Loucy (cell line): ENCODE measurements around the gene PEMT.
A peak's percentile ranks its signal among the peaks of the same experiment; 100 is the strongest.

ENCODE experiments used
- H2AFZ ChIP-seq: fragments of 200-600 bp; sonication (generic); 2 replicates; pipeline ENCODE4 v1.6.0; 2016; ENCODE audit warnings: antibody characterized with exemption, mild to moderate bottlenecking, low read length, moderate library complexity
- H3F3A ChIP-seq: fragments of 200-600 bp; 2 replicates; pipeline ENCODE4 v1.6.0; 2016; ENCODE audit warnings: antibody characterized with exemption, low read depth, mild to moderate bottlenecking
- H3K27me3 ChIP-seq: fragments of 200-600 bp; sonication (generic); 2 replicates; pipeline ENCODE4 v1.6.1; 2014; ENCODE audit warnings: low read length, mild to moderate bottlenecking; ENCODE audit not compliant: insufficient read depth, poor library complexity, severe bottlenecking
- H3K36me3 ChIP-seq: fragments of 200-600 bp; sonication (generic); 2 replicates; pipeline ENCODE4 v1.6.1; 2016; ENCODE audit warnings: low read length; ENCODE audit not compliant: insufficient read depth
- H3K4me1 ChIP-seq: fragments of 200-600 bp; sonication (generic); 2 replicates; pipeline ENCODE4 v1.5.1; 2014; ENCODE audit warnings: low read length, mild to moderate bottlenecking; ENCODE audit not compliant: insufficient read depth, poor library complexity, severe bottlenecking
- H3K4me2 ChIP-seq: fragments of 200-600 bp; sonication (generic); 2 replicates; pipeline ENCODE4 v1.6.0; 2014; ENCODE audit warnings: antibody characterized with exemption, low read length, low read depth, mild to moderate bottlenecking; ENCODE audit not compliant: poor library complexity, severe bottlenecking
- H3K4me3 ChIP-seq: fragments of 200-600 bp; sonication (generic); 2 replicates; pipeline ENCODE4 v1.5.1; 2014; ENCODE audit warnings: low read length, mild to moderate bottlenecking, mixed read lengths; ENCODE audit not compliant: poor library complexity, severe bottlenecking
- H3K79me2 ChIP-seq: fragments of 200-600 bp; sonication (generic); 2 replicates; pipeline ENCODE4 v1.6.1; 2014; ENCODE audit warnings: low read length; ENCODE audit not compliant: insufficient read depth
- H3K9ac ChIP-seq: fragments of 200-600 bp; sonication (generic); 2 replicates; pipeline ENCODE4 v1.6.0; 2014; ENCODE audit warnings: mild to moderate bottlenecking, low read depth, low read length, moderate library complexity; ENCODE audit not compliant: poor library complexity, severe bottlenecking
- H3K9me2 ChIP-seq: fragments of 200-600 bp; sonication (generic); replicated peaks from 2 replicates; pipeline ENCODE4 v1.6.1; 2016; ENCODE audit warnings: low read depth, low read length, mixed read lengths
- H3K9me3 ChIP-seq: fragments of 200-600 bp; sonication (generic); 2 replicates; pipeline ENCODE4 v1.6.1; 2014; ENCODE audit warnings: mild to moderate bottlenecking, antibody characterized with exemption, low read length, low read depth; ENCODE audit not compliant: insufficient read depth
- H4K20me1 ChIP-seq: fragments of 200-600 bp; sonication (generic); 2 replicates; pipeline ENCODE4 v1.6.0; 2014; ENCODE audit warnings: antibody characterized with exemption, low read length, mild to moderate bottlenecking; ENCODE audit not compliant: insufficient read depth, poor library complexity, severe bottlenecking
- EZH2phosphoT487 ChIP-seq: fragments of 200-600 bp; IDR thresholded peaks from 2 replicates; pipeline ENCODE4 v1.6.1; 2018; ENCODE audit warnings: antibody characterized with exemption, mild to moderate bottlenecking, moderate library complexity, borderline replicate concordance
- TF ChIP-seq, protein P1 (sequence below): fragments of 200-600 bp; sonication (generic); conservative IDR thresholded peaks from 2 replicates; pipeline ENCODE4 v1.5.1; 2014; ENCODE audit warnings: mild to moderate bottlenecking, antibody characterized with exemption, low read length

PEMT gene

DNA sequence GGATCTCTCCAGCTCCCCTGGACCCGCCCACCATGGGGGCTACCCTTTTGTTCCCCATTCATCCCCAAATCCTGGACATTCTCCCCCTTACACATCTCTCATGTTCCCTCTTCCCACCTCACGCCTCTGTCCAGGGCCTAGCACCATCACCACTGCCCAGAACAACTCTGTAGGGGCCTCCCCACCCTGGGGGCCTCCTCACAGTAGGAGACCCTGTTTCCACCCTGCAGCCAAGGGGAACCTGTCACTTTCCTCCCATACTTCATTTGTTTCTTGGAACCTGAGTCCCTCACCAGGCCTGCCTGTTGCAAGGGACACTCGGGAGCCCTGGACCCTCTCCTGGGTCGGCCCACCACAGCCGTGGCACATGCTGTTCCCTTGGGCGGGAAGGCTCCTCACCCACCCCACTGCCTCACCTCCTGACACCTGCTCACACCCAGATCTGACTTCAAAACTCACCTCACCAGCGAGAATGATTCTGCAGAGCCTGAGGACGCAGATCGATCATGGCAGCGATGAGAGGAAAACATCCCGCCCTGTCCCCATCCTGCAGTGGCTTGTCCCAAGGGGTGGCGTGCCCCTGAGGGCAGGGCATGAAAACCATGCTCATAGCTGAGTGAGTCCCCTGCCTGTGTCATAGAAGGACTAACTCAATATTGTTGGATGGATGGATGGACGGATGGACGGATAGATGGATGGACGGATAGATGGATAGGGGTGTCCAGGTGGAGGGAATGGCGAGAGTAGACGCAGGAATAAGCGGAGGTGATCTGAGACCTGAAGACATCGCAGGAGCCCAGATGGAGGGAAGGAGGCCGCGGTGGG is 88.6 kb downstream of the PEMT start:
- no peak overlapping the region for H3K4me2 ChIP-seq
- no peaks in the 10 kb centered on the region for H3K36me3 ChIP-seq
- no peak for TF ChIP-seq EZH2phosphoT487
- TF ChIP-seq, protein P1, sequence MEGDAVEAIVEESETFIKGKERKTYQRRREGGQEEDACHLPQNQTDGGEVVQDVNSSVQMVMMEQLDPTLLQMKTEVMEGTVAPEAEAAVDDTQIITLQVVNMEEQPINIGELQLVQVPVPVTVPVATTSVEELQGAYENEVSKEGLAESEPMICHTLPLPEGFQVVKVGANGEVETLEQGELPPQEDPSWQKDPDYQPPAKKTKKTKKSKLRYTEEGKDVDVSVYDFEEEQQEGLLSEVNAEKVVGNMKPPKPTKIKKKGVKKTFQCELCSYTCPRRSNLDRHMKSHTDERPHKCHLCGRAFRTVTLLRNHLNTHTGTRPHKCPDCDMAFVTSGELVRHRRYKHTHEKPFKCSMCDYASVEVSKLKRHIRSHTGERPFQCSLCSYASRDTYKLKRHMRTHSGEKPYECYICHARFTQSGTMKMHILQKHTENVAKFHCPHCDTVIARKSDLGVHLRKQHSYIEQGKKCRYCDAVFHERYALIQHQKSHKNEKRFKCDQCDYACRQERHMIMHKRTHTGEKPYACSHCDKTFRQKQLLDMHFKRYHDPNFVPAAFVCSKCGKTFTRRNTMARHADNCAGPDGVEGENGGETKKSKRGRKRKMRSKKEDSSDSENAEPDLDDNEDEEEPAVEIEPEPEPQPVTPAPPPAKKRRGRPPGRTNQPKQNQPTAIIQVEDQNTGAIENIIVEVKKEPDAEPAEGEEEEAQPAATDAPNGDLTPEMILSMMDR = no peak

DNA sequence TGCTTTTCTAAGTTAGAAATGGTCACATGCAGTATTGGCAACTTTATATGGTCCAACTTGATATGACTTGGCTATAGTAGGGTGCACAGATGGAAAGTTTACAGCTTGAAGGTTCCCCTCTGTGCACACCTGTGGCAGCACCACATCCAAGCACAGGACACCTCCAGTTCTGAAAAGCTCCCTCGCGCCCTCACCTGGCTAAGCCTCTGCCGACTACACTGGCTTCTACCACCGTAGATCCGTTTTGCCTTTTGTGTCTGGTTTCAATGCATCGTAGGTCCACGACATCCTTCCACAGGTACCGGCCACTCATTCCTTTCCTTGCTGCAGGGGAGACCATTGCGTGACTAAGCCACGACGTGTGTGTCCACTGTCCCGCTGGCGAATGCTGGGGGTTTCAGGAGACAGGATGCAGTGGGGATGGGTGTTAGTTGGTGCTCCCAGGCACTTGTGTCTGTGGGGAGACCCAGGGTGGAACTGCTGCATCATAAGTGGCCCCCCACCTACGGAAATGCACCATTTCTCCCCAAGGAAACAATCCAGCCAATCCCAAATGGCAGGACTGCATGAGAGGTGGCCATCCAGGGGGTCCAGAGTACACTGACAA is 90.4 kb downstream of the PEMT start:
- no peak overlapping the region for H3K9ac ChIP-seq
- no peaks in the 10 kb centered on the region for H3K36me3 ChIP-seq
- H4K20me1 ChIP-seq = no peaks in the 10 kb centered on the region
- TF ChIP-seq, protein P1 = peak; percentile 83
- TF ChIP-seq EZH2phosphoT487 = no peak
- H3K4me1 ChIP-seq = peaks cover 10% of the 10 kb centered on the region
- no peak overlapping the region for H2AFZ ChIP-seq
- no peaks in the 10 kb centered on the region for H3F3A ChIP-seq
- no peaks in the 10 kb centered on the region for H3K9me2 ChIP-seq
- no peaks in the 10 kb centered on the region for H3K27me3 ChIP-seq
- H3K9me3 ChIP-seq = no peaks in the 10 kb centered on the region
- H3K79me2 ChIP-seq = no peaks in the 10 kb centered on the region
- H3K4me2 ChIP-seq = no peak overlapping the region
- no peak overlapping the region for H3K4me3 ChIP-seq

More for the DNA sequence above, 88.6 kb downstream of the PEMT start:
- Histone ChIP-seq H3K27me3 (no peaks in the 10 kb centered on the region), H3K9me3 (no peaks in the 10 kb centered on the region), H3K9ac (no peak overlapping the region), H3K79me2 (no peaks in the 10 kb centered on the region), H4K20me1 (no peaks in the 10 kb centered on the region), H3K4me3 (no peak overlapping the region), H2AFZ (no peak overlapping the region), H3K9me2 (no peaks in the 10 kb centered on the region), H3K4me1 (no peaks in the 10 kb centered on the region), H3F3A (no peaks in the 10 kb centered on the region)

DNA sequence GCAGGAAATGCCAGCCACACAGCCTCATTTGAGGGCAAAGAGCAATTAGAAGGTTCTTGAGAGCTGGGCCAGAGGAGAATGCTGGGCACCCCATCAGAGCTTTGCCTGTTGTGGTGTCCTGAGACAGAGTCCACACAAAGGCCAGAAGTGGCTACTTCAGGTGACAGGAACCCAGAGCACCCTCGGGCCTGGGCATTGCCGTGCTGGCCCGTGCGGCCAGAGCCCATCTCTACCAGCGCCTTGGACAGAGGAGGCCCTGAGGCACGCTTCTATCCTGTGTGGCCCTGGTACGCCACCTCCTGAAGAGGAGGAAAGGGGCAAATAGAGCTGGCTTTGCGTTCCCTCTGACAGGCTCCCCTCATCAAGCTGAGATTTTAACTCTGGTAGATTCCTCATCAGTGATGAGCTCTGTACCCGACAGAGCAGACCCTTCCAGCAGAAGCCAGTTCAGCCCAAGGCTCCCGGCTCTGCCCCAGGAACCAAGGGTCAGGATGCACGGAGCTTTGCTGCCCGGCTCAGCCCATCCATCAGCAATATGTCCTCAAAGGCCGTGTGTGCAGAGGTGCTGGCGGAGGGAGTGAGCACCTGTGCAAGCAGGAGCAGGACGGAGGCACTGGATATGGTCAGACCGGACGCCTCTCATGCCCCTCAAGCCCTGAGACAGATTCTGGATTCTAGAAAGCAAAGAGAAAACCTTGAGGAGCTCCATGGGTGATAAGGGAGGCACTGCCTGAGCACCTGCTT is 91.9 kb downstream of the PEMT start:
- peaks cover 13% of the 10 kb centered on the region for H3K4me1 ChIP-seq
- H3K36me3 ChIP-seq = no peaks in the 10 kb centered on the region
- no peaks in the 10 kb centered on the region for H4K20me1 ChIP-seq
- no peaks in the 10 kb centered on the region for H3K9me3 ChIP-seq
- no peak for TF ChIP-seq EZH2phosphoT487
- TF ChIP-seq, protein P1 = no peak
- no peaks in the 10 kb centered on the region for H3K9me2 ChIP-seq
- no peak overlapping the region for H3K4me2 ChIP-seq
- no peak overlapping the region for H3K9ac ChIP-seq
- no peaks in the 10 kb centered on the region for H3K27me3 ChIP-seq
- H2AFZ ChIP-seq = no peak overlapping the region
- H3F3A ChIP-seq = no peaks in the 10 kb centered on the region
- H3K79me2 ChIP-seq = no peaks in the 10 kb centered on the region
- no peak overlapping the region for H3K4me3 ChIP-seq
